Breast epithelium (tissue), 3 donors: ENCODE results near the gene ODAD4.

Experiments
- CTCF ChIP-seq, 3 donors: fragments of 450-650 bp; IDR thresholded peaks; one replicate each; pipeline ENCODE4 v1.5.1; 2016 to 2017; ENCODE audit warnings: antibody characterized with exemption in 3 of 3, mild to moderate bottlenecking in 3 of 3, moderate library complexity in 3 of 3
- POLR2A ChIP-seq: fragments of 450-650 bp; IDR thresholded peaks from one replicate; pipeline ENCODE4 v1.6.1; 2016; ENCODE audit warnings: antibody characterized with exemption, mild to moderate bottlenecking, moderate library complexity

GRCh38 chr17:41891135-41892020 lies 39.0 kb upstream of the ODAD4 start:
- TF ChIP-seq CTCF (IDR thresholded peaks at IDR 0.05) (no peak), POLR2A (no peak)
